ENCODE results near the gene PPFIBP2. TPM values are rescaled to one million over a fixed set of nuclear protein-coding genes. Genes with fewer than 3 reads are reported as not detected.

Gene PPFIBP2
- total and polyA plus RNA-seq, 10 of the 15 experiments (the other 5 are each of a cell fraction or from before 2014, with no cell fraction given), result 17.3 to 56.3 (median 39.2) TPM

- TF ChIP-seq POLR2AphosphoS2 (IDR thresholded peaks at IDR 0.05; ENCODE audit: low read depth, low read length), result no peak
- no peak for TF ChIP-seq JUND (IDR thresholded peaks at IDR 0.05; ENCODE audit: low read depth, low read length)
- TF ChIP-seq TCF12 (IDR thresholded peaks at IDR 0.05; ENCODE audit: low read depth, low read length), result no peak
- TF ChIP-seq HDGF (IDR thresholded peaks at IDR 0.05), result peak; percentile 92; the same call in 1 of the 2 replicates
- no peak for TF ChIP-seq NFYA (IDR thresholded peaks at IDR 0.05; ENCODE audit: borderline replicate concordance, low read depth, low read length)
- no peak for TF ChIP-seq FOXM1 (IDR thresholded peaks at IDR 0.05; ENCODE audit: low read depth, low read length)
- TF ChIP-seq IKZF2 (IDR thresholded peaks at IDR 0.05), result peak in 1 of 2 experiments; percentile 29; a peak in 1 of 4 replicates
- TF ChIP-seq BRCA1 (IDR thresholded peaks at IDR 0.05; ENCODE audit: low read depth, low read length), result no peak
- peak; percentile 67 for TF ChIP-seq NBN (IDR thresholded peaks at IDR 0.05)
- no peak for TF ChIP-seq BHLHE40 (IDR thresholded peaks at IDR 0.05; ENCODE audit: borderline replicate concordance in 1 of 2, low read depth in 2 of 2, low read length in 1 of 2)
- no peak for TF ChIP-seq ZNF217 (IDR thresholded peaks at IDR 0.05)
- TF ChIP-seq IRF3 (IDR thresholded peaks at IDR 0.05), result no peak
- TF ChIP-seq ZBTB33 (IDR thresholded peaks at IDR 0.05), result peak; percentile 87
- TF ChIP-seq SREBF1 (IDR thresholded peaks at IDR 0.05; ENCODE audit: low read length), result no peak
Measured at GRCh38 chr11:7518811-7519562, 5.2 kb downstream of the PPFIBP2 start (continued).

Measured in GM12878 (cell line).